Adrenal gland (tissue), 12 donors: ENCODE measurements around the gene CCDC28B. TPM values are rescaled to one million over a fixed set of nuclear protein-coding genes. Genes with fewer than 3 reads are reported as not detected.

ENCODE experiments used
- DNase-seq, 7 donors: peaks; one replicate each; pipeline ENCODE4 v3.0.0-alpha.2; 2019 to 2020
- H3K27ac ChIP-seq, 5 donors: fragments of 200-600 bp; sonication (generic) in 4 of 5; 1 replicate in 3 of 5; 2 replicates in 2 of 5; pipeline versions ENCODE4 v1.5.1 to v1.8.0; 2016 to 2020; ENCODE audit warnings: mild to moderate bottlenecking in 1 of 5
- H3K27me3 ChIP-seq: fragments of 200-600 bp; 2 replicates; pipeline ENCODE4 v1.8.0; 2021
- H3K36me3 ChIP-seq, 2 donors: fragments of 200-600 bp; replicated peaks in 1 of 2; 1 replicate in 1 of 2; 2 replicates in 1 of 2; pipeline versions ENCODE4 v1.5.1 to v1.8.0; 2018 to 2022
- H3K4me1 ChIP-seq, 2 donors: fragments of 200-600 bp; replicated peaks in 1 of 2; 1 replicate in 1 of 2; 2 replicates in 1 of 2; pipeline versions ENCODE4 v1.5.1 to v1.8.0; 2018 to 2021
- H3K4me3 ChIP-seq, 4 donors: fragments of 200-600 bp; sonication (generic) in 3 of 4; one replicate each; pipeline ENCODE4 v1.5.1; 2016 to 2018
- H3K9me3 ChIP-seq, 3 donors: fragments of 200-600 bp; sonication (generic) in 1 of 3; replicated peaks in 1 of 3; 1 replicate in 2 of 3; 2 replicates in 1 of 3; pipeline versions ENCODE4 v1.5.1 to v1.8.0; 2016 to 2021
- CTCF ChIP-seq, 6 experiments: fragments of 450-650 bp in 4 of 6; fragments of 200-600 bp in 2 of 6; sonication (generic) in 1 of 6; IDR thresholded peaks; 1 replicate in 5 of 6; 2 replicates in 1 of 6; pipeline versions ENCODE4 v1.5.1 to v1.8.0; 2016 to 2021; ENCODE audit warnings: antibody characterized with exemption in 6 of 6, mild to moderate bottlenecking in 2 of 6, moderate library complexity in 1 of 6
- POLR2A ChIP-seq, 2 donors: fragments of 450-650 bp; IDR thresholded peaks; one replicate each; pipeline ENCODE4 v1.6.1; 2017; ENCODE audit warnings: antibody characterized with exemption in 2 of 2, mild to moderate bottlenecking in 2 of 2, moderate library complexity in 1 of 2
- WGBS, 4 donors: extraction: QIAGEN DNeasy Blood & Tissue Kit in 2 of 4; methylation state at CpG; one replicate each; pipeline versions ENCODE4 v1.1.5 to v1.1.7; 2013 to 2017; 5-methylcytosine and 5-hydroxymethylcytosine counted together
- intact Hi-C, 2 donors: fragments of 100-400 bp; cut with DNase I; formaldehyde crosslinking; loops; one replicate each; pipeline versions ENCODE4 v1.14.1 to v1.15.0; 2022 to 2023
- polyA plus RNA-seq, 3 donors: library from polyadenylated mRNA; stranded (reverse); fragments of 200-250 nt in 2 of 3; fragments of 350-450 nt in 1 of 3; fragmentation: Illumina TruSeq in 1 of 3; extraction: RNeasy Lipid Tissue Mini Kit (QIAGEN cat#74804) in 1 of 3; gene quantifications; one replicate each; pipeline ENCODE4 v1.2.3, GENCODE V29; 2013 to 2014
- total RNA-seq, 9 donors: library from RNA; depleted of rRNA in 4 of 9; stranded (reverse); fragments of >200 nt in 4 of 9; fragments of 120-200 nt in 1 of 9; fragmentation: NEBNext Ultra II Directional in 1 of 9; extraction: Animal tissue kit (Norgen Biotek cat#: 25700) in 1 of 9; gene quantifications; one replicate each; pipeline versions ENCODE4 v1.1.0 to v1.2.4, GENCODE V29; 2013 to 2023
- donor health status: healthy with polysubstance abuse.
- donor health status: Bipolar disorder and iron deficiency.
- donor health status: DM: yes; HTN: yes; CAD: no.
- donor health status: DM: no; HTN: no; CAD: no.
- donor health status: DM: no; HTN: no; CAD: no.
- donor health status: DM: yes; HTN: yes; CAD: no.

CCDC28B gene
- total and polyA plus RNA-seq, 12 donors = 3.4 to 47.7 (median 21.4) TPM

- Histone ChIP-seq H3K4me1 (peaks cover 0 to 16% of the 10 kb centered on the region in 2 donors), H3K9me3 (no peaks in the 10 kb centered on the region), H3K27ac (peak overlapping the region in 2 of 5 donors; percentile 49 to 52), H3K36me3 (peaks cover 0 to 41% of the 10 kb centered on the region in 2 donors), H3K4me3 (no peak overlapping the region), H3K27me3 (no peaks in the 10 kb centered on the region)
- WGBS, 4 donors = 76 to 84% (median 81%) methylated on average over 8 to 10 of the region's 10 CpGs
- no peak for TF ChIP-seq POLR2A (IDR thresholded peaks at IDR 0.05)
- peak; percentile 57 to 81 (median 75) for TF ChIP-seq CTCF (IDR thresholded peaks at IDR 0.05)
- intact Hi-C loops = loop anchor here in 1 of 2 donors (10.0 kb wide), 1 partner anchor 99 kb away; no protein-coding TSS in a partner anchor
- peak; percentile 65 to 84 (median 76) for DNase-seq
Observed at GRCh38 chr1:32215629-32216480, 15.5 kb downstream of the CCDC28B start.

DNA sequence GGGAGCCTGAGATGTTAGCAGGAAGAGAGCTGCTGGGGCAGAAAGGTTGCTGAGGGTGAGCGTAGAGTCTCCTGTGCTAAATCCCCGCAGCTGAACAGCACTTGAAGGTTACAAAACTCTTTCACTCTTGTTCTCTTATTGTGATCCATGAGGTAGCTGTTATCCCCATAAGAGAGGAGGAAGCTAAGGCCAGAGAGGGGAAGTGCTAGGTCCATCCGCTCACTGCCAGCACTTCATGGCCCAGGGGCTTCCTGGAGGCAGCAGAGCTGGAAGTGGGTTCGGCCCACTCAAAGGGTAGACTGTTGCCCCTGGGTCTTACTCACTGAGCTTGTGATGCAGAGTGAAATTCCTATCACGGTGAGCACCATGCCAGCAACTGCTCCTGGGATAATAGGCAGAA, 16.2 kb downstream of the CCDC28B start:
- no peak for DNase-seq
- intact Hi-C loops = loop anchor here in 1 of 2 donors (10.0 kb wide), 1 partner anchor 98 kb away; no protein-coding TSS in a partner anchor
- H3K36me3 ChIP-seq = peaks cover 0 to 41% of the 10 kb centered on the region in 2 donors
- no peaks in the 10 kb centered on the region for H3K27me3 ChIP-seq
- H3K4me3 ChIP-seq = no peak overlapping the region
- TF ChIP-seq CTCF (IDR thresholded peaks at IDR 0.05) = no peak
- no peak for TF ChIP-seq POLR2A (IDR thresholded peaks at IDR 0.05)
- 78 to 90% (median 85%) methylated on average over 5 of the region's 5 CpGs for WGBS, 4 donors
- no peaks in the 10 kb centered on the region for H3K9me3 ChIP-seq
- peaks cover 6 to 23% of the 10 kb centered on the region in 2 donors for H3K4me1 ChIP-seq
- no peak overlapping the region for H3K27ac ChIP-seq

GRCh38 chr1:32219022-32219421, 18.6 kb downstream of the CCDC28B start:
- intact Hi-C loops = loop anchor here in 1 of 2 donors (10.0 kb wide), 1 partner anchor 96 kb away; no protein-coding TSS in a partner anchor
- Histone ChIP-seq H3K36me3 (peaks cover 0 to 46% of the 10 kb centered on the region in 2 donors), H3K4me3 (no peak overlapping the region), H3K27ac (no peak overlapping the region), H3K4me1 (peaks cover 20 to 36% of the 10 kb centered on the region in 2 donors), H3K27me3 (no peaks in the 10 kb centered on the region), H3K9me3 (no peaks in the 10 kb centered on the region)
- DNase-seq = no peak
- WGBS, 4 donors = 86 to 94% (median 87%) methylated on average over 7 of the region's 7 CpGs
- TF ChIP-seq POLR2A (IDR thresholded peaks at IDR 0.05) = no peak

GRCh38 chr1:32220746-32221580, 20.6 kb downstream of the CCDC28B start:
- H3K4me3 ChIP-seq = peak overlapping the region in 2 of 4 donors; percentile 72 to 91
- TF ChIP-seq POLR2A (IDR thresholded peaks at IDR 0.05) (no peak), CTCF (IDR thresholded peaks at IDR 0.05) (no peak)
- peaks cover 0 to 49% of the 10 kb centered on the region in 2 donors for H3K36me3 ChIP-seq
- no peaks in the 10 kb centered on the region for H3K9me3 ChIP-seq
- DNase-seq = no peak
- WGBS, 4 donors = 79 to 98% (median 86%) methylated on average over 4 of the region's 4 CpGs
- intact Hi-C loops = no loop called here
- H3K27ac ChIP-seq = peak overlapping the region in 2 of 5 donors; percentile 90 to 96
- peaks cover 21 to 30% of the 10 kb centered on the region in 2 donors for H3K4me1 ChIP-seq
- no peaks in the 10 kb centered on the region for H3K27me3 ChIP-seq
